NB4 (cell line): Measurements from ENCODE around the gene PROK2.

Source experiments
- DNase-seq: peaks from one replicate; pipeline ENCODE4 v3.0.0; 2010; ENCODE audit warnings: low read depth
- H3K4me3 ChIP-seq: one replicate; pipeline ENCODE4 v1.5.1; 2011; ENCODE audit warnings: mild to moderate bottlenecking, low read depth, low read length, moderate library complexity
- MAX ChIP-seq: IDR thresholded peaks from 2 replicates; pipeline ENCODE4 v1.6.1; 2011; ENCODE audit warnings: low read depth, low read length
- MYC ChIP-seq: IDR thresholded peaks from 2 replicates; pipeline ENCODE4 v1.6.1; 2011; ENCODE audit warnings: low read depth, low read length
- POLR2A ChIP-seq: IDR thresholded peaks from 2 replicates; pipeline ENCODE4 v1.6.1; 2011; ENCODE audit warnings: mild to moderate bottlenecking; ENCODE audit not compliant: insufficient read length; ENCODE audit errors: extremely low read depth
- TF ChIP-seq, protein P1 (sequence below): IDR thresholded peaks from one replicate; pipeline ENCODE4 v1.5.1; 2012; ENCODE audit warnings: low read depth, low read length

Gene PROK2

GRCh38 chr3:71796290-71796689 is 11.3 kb upstream of the PROK2 start:
- TF ChIP-seq, protein P1, sequence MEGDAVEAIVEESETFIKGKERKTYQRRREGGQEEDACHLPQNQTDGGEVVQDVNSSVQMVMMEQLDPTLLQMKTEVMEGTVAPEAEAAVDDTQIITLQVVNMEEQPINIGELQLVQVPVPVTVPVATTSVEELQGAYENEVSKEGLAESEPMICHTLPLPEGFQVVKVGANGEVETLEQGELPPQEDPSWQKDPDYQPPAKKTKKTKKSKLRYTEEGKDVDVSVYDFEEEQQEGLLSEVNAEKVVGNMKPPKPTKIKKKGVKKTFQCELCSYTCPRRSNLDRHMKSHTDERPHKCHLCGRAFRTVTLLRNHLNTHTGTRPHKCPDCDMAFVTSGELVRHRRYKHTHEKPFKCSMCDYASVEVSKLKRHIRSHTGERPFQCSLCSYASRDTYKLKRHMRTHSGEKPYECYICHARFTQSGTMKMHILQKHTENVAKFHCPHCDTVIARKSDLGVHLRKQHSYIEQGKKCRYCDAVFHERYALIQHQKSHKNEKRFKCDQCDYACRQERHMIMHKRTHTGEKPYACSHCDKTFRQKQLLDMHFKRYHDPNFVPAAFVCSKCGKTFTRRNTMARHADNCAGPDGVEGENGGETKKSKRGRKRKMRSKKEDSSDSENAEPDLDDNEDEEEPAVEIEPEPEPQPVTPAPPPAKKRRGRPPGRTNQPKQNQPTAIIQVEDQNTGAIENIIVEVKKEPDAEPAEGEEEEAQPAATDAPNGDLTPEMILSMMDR = no peak
- TF ChIP-seq MAX (no peak), POLR2A (no peak)
- DNase-seq = no peak
- no peak overlapping the region for H3K4me3 ChIP-seq

DNA sequence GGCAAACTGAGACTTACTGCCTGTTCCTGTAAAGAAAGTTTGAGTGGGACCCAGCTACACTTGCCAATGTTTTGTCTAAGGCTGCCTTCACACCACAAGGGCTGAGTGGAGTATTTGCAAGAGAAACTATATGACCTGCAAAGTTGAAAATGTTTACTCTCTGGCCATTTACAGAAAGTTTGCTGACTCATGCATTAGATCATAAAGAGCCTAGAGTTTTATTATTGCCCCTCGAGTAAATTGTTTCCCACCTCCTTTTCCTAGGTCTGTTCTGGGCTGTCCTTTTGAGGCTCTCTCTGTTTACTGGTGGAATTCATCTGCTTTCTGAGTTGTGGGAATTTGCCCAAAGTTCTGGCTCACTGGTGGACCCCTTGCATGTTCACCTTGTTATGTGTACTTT is 6.7 kb upstream of the PROK2 start:
- H3K4me3 ChIP-seq = no peak overlapping the region
- TF ChIP-seq MYC = no peak
- TF ChIP-seq, protein P1 = no peak
- TF ChIP-seq MAX = no peak
- no peak for TF ChIP-seq POLR2A
- DNase-seq = no peak

GRCh38 chr3:71789922-71790321 is 5.0 kb upstream of the PROK2 start:
- TF ChIP-seq MAX = no peak
- no peak for TF ChIP-seq POLR2A
- TF ChIP-seq MYC = no peak
- TF ChIP-seq, protein P1 = no peak

GRCh38 chr3:71787851-71788405 is 3.0 kb upstream of the PROK2 start:
- no peak for DNase-seq
- TF ChIP-seq MAX = no peak
- no peak overlapping the region for H3K4me3 ChIP-seq

More at GRCh38 chr3:71789922-71790321, 5.0 kb upstream of the PROK2 start:
- DNase-seq = no peak
- no peak overlapping the region for H3K4me3 ChIP-seq

DNA sequence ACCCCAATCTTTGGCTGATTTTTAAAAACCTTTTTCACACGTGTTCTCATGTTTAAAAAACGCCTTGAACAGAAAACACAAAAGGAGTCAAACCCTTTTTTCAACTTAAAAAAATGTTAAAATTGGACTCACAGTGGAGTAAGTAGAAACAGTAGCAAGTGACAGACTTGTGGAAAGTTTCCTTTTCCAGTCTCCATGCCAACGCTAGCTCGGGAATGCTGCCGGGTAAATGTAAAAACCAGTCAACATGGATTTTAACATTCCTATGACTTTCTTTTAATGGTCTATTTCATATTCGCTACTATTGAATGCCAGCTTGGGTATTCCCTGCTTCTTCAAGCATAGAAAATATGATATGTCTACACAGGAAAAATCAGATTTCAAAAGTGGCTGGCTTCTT is 1.6 kb upstream of the PROK2 start:
- no peak overlapping the region for H3K4me3 ChIP-seq
- DNase-seq = no peak
- no peak for TF ChIP-seq POLR2A
- TF ChIP-seq, protein P1 = no peak
- TF ChIP-seq MAX = no peak
- no peak for TF ChIP-seq MYC

DNA sequence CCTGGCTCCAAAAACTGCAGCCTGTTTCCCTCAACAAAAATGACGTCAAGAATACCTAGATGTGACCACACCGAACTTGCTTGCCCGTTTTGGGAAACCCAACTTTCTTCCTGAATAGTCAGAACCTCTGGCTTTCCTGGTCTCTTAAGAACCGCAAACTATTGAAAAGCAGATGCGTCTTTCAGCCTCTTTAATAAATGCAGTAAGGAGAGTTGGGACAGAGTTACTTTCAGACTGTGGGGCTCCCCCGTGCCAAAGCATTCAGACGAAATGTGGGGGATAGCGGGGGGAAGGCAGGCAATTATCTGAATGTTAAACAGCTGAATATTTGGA is 1.2 kb upstream of the PROK2 start:
- no peak for DNase-seq
- TF ChIP-seq, protein P1 = no peak
- TF ChIP-seq MYC (no peak), MAX (no peak), POLR2A (no peak)
- no peak overlapping the region for H3K4me3 ChIP-seq
